HG03354 (cell line): ENCODE measurements around the gene GTSF1L.

Experiments
- ATAC-seq: cut with Tn5 transposase; IDR thresholded peaks from one replicate; pipeline ENCODE4 v1.9.1; 2021; ENCODE audit warnings: mild to moderate bottlenecking; ENCODE audit not compliant: unreplicated experiment, poor library complexity, severe bottlenecking

GTSF1L gene

GRCh38 chr20:43748274-43748673, 21.5 kb upstream of the GTSF1L start:
- ATAC-seq = no peak

GRCh38 chr20:43746344-43747137, 19.7 kb upstream of the GTSF1L start:
- no peak for ATAC-seq

- ATAC-seq = no peak
Measured at GRCh38 chr20:43744966-43745730, 18.3 kb upstream of the GTSF1L start.

- ATAC-seq = no peak
Measured at GRCh38 chr20:43744151-43744611, 17.4 kb upstream of the GTSF1L start.

DNA sequence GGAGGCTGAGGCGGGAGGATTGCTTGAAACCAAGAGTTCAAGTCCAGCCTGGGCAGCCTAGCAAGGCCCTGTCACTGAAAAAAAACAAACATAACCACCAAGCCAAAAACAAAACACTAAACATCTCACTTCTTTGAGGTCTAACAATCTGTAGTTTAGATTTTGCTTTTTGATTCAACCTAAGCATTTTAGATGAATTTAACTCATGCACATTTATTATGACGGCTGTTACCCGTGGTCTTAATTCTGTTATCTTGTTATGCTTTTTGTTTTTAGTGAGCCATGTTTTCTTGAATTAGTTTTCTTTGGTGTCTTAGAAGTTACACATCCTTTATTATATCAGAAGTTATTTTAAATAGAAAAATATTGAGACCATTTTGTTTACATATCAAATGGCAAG, 13.8 kb upstream of the GTSF1L start:
- ATAC-seq = no peak

DNA sequence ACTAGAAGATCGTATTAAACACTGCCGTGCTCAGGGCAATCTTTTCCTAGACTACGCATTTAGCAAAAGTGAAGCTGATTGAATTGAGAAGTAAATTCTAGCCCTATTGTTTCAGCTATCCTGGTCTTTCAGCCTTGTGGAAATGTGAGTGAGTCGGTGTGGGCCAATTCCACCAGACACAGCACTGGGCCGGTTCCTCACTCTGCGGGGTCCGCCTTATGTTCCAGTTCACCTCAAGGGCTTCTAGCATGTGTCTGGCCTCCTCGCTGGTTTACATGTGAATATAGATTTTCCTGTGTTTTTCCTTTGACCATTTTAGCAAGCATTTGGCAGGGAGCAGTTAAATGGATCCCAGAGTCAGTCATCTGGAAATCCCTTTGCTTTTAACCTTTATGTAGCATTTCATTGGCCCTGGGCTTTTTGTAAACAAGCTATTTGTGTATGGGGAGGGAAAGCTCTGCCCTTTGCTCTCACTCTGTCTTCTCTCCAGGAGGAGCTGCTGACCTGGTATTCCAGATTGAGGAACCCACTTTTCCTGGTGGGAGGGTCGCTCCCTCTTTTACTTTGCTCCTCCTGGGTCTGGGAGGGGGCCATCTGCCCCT, 12.4 kb upstream of the GTSF1L start:
- no peak for ATAC-seq

DNA sequence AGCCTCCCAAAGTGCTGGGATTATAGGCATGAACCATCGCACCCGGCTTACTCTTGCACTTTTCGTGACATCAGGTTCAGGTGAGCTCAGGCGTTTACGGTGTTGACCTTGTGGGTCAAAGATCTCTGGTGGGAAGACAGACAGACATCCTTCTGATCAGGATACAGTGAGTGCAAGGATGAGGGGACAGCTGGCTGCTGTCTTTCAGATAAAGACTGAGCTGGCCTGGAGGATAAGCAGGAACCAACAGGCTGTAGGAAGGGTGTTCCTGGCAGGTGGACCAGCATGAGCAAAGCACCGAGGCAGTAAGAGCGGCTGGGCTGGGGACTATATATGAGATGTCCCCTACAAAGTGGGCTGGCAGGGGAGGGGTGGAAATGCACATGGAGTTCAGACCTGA, 11.1 kb upstream of the GTSF1L start:
- no peak for ATAC-seq

DNA sequence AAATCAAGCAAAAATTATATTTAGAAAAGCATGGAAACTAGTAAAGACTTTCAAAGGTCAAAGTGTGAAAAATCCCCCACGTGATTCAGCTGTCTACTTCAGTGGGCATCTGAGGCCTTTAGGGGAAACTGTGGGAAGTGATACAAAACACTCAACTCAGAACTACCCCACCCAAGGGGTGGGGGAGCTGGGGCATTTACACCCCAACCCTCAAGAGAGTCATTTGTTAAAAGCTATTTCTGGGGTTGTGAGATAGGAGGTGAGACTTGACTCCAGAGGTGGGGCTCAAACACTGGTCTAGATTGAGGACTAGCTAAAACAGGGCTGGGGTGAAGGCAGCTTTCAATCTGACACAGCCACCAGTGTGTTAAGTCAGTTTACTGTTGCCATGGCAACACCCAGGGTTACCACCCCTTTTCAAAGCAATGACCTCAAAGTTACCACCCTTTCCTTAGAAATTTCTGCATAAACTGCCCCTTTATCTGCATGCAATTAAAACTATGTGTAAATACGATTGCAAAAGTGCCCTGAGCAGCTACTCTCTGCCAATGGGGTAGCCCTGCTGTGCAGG, 9.9 kb upstream of the GTSF1L start:
- ATAC-seq = peak; percentile 83

DNA sequence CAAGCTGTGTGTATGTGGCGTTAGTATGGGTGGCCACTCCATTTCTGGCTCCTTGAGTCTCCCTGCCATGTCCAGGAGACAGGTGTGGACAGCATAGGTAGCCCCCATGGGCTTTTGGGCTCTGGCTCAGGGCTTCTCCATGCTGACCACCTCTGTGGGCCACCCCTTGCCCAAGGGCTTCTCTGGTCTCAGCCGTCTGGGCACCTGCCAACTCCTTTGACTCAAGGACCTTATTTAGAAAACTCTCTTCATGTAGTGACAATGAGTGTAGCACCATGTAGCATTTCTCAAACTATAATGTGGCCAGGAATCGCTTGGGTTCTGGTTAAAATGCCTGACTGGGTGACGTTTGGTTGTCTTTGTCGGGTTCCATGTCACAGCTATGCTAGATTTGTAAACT, 5.1 kb upstream of the GTSF1L start:
- ATAC-seq = no peak

DNA sequence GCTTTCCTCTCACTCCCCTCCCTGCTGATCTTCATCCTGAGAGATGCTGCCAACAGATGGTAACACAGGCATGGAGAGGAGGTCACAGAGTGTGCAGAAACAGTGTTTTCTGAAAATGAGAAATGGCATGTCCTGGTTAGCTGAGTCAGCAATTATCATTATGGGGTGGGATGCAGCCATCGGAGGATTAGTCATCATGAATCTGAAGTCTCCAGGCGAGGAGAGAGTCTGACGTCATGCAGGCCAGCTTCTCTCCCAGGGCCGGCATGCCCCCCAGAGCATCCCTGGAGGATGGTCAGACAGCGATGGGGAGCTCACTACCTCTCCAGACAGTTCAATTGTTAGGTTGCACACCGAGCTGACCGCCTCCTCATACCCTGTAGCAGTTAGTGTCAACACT, 4.7 kb upstream of the GTSF1L start:
- ATAC-seq = no peak

DNA sequence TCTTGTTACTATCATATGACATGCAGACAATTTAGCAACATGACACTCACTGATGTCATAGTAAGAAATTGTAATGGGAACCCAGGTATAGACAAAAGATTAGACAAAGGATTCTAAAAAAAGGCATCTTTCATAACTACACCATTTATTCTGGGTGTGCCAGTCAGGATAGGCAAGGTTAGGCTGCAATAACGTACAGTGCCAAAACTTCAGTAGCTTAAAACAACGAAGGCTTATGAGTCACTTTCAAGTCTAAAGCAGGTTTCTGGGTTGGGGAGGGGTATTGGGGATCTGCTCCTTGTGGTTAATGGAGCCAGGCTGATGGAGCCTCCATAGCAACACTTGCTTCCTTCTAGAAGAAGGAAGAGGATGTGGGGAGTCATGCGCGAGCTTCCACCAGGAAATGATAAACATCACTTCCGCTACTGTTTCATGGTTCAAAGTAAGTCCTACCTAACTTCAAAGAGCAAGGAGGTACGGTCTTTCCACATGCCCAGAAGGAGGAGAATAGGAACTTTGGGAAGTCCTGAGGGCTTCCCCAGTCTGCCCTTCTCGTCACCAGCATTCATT, 2.0 kb upstream of the GTSF1L start:
- ATAC-seq = no peak

DNA sequence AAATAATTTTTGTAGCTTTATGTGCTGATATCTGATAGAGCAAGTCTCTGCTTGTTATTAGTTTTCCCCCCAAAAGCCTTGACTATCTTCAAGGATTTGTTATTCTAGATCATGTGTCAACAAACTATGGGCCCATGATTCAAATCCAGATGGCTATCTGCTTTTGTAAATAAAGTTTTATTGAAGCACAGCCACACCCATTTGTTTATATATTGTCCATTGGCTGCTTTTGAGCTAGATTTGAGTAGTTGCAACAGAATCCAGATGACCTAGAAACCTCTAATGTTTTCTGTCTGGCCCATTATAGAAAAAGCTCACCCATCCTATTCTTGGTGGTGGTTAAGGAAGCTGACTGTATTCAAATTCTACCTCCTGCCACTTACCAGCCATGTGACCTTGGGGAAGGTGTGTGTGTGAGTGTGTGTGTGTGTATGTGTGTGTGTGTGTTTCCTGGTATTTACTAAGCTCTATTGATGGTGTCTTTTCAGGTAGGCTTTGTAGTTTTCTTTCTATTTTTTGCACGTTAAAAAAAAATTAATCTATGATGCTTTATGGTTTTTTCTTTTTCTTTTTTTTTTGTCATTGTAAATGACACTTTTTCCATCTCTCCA, 1.3 kb upstream of the GTSF1L start:
- no peak for ATAC-seq

DNA sequence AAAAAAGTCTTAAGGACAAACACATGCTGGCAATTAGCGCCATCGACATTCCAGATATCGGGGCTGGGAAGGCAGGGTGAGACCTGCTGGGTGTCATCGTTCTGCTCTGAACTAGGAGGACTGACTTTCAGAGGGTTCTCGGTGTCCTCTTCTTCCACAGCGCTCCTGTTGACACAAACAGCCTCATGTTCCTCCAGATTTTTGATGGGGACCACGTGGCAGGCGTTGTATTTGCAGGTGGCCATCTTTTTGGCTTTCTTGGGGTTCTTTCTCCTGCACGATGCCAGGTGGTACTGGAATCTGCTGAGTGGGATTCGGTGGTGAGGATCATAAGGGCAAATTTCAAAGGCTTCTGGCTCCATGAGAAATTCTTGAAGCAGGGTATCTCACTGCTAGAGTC, 469 bp downstream of the GTSF1L start:
- no peak for ATAC-seq

DNA sequence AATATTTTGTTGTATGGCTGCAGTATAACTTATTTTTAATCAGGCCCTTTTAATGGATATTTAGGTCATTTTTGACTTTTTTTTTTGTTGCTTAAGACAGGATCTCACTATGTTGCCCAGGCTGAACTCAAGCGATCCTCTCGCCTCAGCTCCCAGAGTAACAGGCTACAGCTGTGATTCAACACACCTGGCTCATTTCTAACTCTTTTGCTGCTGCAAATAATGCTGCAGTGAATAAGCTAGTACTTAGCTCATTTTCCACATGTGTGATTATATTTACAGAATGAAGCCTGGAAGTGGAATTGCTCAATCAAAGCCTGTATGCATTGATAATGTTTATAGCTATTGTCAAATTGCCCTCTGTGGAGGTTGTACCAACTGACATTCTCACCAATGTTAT, 1.1 kb downstream of the GTSF1L start:
- no peak for ATAC-seq

DNA sequence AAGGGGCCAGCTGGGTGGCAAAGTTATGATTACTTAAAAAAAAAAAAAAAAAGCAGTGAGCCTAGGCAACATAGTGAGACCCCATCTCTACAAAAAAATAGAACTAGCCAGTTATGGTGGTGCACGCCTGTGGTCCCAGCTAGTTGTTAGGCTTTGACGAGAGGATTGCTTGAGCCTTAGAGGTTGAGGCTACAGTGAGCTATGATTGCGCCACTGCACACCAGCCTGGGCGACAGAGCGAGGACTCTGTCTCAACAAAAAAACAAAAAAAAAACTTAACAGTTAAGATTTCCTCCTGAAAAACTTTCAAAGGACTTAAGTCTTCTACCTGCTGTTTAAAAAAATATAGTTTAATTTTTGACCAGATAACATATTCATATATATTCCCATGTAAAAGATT, 2.4 kb downstream of the GTSF1L start:
- no peak for ATAC-seq

GRCh38 chr20:43723735-43724134, 3.1 kb downstream of the GTSF1L start:
- ATAC-seq = no peak

DNA sequence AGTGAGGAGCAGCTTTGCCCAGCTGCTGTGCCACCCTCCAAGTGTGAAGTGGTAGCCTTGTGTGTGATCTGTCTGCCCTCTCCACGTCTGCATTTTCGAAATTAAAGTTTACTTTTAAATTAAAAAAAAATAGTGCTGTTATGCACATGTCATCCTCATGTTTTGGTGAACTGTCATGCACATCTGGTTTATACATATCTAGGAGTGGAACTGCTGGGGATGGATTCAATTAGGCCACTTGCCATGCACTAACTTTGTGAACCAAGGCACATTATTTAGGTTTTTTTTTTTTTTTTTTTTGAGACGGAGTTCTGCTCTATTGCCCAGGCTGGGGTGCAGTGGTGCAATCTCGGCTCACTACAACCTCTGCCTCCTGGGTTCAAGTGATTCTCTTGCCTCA, 3.6 kb downstream of the GTSF1L start:
- ATAC-seq = no peak

DNA sequence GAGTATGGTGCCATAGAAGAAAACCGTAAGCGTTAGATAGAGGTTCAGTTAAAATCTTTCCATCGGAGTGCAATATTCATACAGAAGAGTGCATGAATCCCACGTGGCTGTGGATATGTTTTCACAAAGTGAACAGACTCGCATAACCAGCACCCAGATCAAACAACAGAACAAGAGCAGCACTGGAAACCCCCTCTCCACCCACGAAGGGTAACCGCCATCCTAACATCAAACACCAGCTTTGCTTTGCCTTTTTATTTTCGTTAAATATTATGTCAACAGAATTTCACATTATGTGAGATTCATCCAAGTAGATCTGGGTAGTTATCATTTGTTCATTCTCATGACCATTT, 4.7 kb downstream of the GTSF1L start:
- no peak for ATAC-seq

DNA sequence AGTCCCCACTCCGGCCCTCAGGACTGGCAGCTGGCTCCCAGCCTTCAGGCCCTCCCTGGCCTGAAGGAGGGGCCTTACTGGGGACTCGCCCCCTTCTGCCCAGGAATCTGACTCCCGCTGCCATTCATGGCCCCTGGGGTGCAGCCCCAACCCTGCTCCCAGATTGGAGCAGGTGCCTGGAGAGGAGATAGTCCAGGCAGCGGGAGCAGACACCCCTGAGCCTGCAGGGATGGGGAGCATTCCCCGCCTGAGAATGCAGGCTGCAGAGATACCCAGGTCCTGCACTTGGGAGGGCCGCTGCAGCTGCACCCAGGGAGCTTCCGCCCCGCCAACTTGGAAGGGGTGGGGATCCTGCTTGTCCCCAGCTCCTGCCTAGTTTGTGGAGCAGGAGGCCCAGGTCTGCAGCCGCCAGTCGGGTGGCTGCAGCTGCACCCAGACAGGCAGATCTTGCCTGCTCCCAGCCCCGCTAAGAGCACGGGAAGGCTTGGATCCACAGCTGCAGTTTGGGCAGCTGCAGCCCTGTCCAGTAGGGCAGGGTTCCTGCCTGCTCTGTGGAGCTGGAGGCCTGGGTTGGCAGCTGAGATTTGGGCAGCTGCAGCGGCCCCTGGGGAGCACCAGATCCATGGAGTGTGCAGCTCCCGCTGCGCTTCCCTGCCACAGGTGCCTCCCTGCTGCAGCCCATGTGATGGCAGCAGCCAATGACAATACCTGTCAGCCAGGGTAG, 5.2 kb downstream of the GTSF1L start:
- no peak for ATAC-seq
